MM.1S (cell line): Measurements from ENCODE around the gene SPECC1.

Experiments
- DNase-seq: peaks from one replicate; pipeline ENCODE4 v3.0.0-alpha.2; 2015
- H2AFZ ChIP-seq: fragments of 300-600 bp; sonication (generic); 2 replicates; pipeline ENCODE4 v1.6.0; 2016; ENCODE audit warnings: antibody characterized with exemption, low read length
- H3F3A ChIP-seq: fragments of 300-600 bp; sonication (generic); 2 replicates; pipeline ENCODE4 v1.6.1; 2016; ENCODE audit warnings: mild to moderate bottlenecking, antibody characterized with exemption, low read length, moderate library complexity, mixed read lengths; ENCODE audit not compliant: insufficient read depth
- H3K27ac ChIP-seq: fragments of 300-600 bp; sonication (generic); 2 replicates; pipeline ENCODE4 v1.5.1; 2016; ENCODE audit warnings: mild to moderate bottlenecking, low read length
- H3K27me3 ChIP-seq: fragments of 300-600 bp; sonication (generic); replicated peaks from 2 replicates; pipeline ENCODE4 v1.6.0; 2016; ENCODE audit warnings: low read length; ENCODE audit not compliant: insufficient read depth
- H3K36me3 ChIP-seq: fragments of 300-600 bp; sonication (generic); replicated peaks from 2 replicates; pipeline ENCODE4 v1.6.1; 2016; ENCODE audit warnings: mild to moderate bottlenecking, low read length, mixed read lengths; ENCODE audit not compliant: insufficient read depth
- H3K4me1 ChIP-seq: fragments of 300-600 bp; sonication (generic); 2 replicates; pipeline ENCODE4 v1.6.1; 2016; ENCODE audit warnings: low read length, mixed read lengths
- H3K4me2 ChIP-seq: fragments of 300-600 bp; sonication (generic); 2 replicates; pipeline ENCODE4 v1.6.0; 2016; ENCODE audit warnings: low read depth, low read length
- H3K4me3 ChIP-seq: fragments of 300-600 bp; sonication (generic); 2 replicates; pipeline ENCODE4 v1.5.1; 2016; ENCODE audit warnings: low read length, mixed read lengths
- H3K79me2 ChIP-seq: fragments of 300-600 bp; sonication (generic); 2 replicates; pipeline ENCODE4 v1.6.1; 2016; ENCODE audit warnings: mixed run types, low read length, mixed read lengths
- H3K9ac ChIP-seq: fragments of 300-600 bp; sonication (generic); 2 replicates; pipeline ENCODE4 v1.6.1; 2016; ENCODE audit warnings: low read length, mixed read lengths
- H3K9me2 ChIP-seq: fragments of 300-600 bp; sonication (generic); replicated peaks from 2 replicates; pipeline ENCODE4 v1.6.1; 2016; ENCODE audit warnings: mild to moderate bottlenecking, low read length, mixed read lengths; ENCODE audit not compliant: insufficient read depth
- H3K9me3 ChIP-seq: fragments of 300-600 bp; sonication (generic); replicated peaks from 2 replicates; pipeline ENCODE4 v1.6.1; 2016; ENCODE audit warnings: mild to moderate bottlenecking, low read length, mixed read lengths; ENCODE audit not compliant: insufficient read depth
- H4K20me1 ChIP-seq: fragments of 300-600 bp; sonication (generic); 2 replicates; pipeline ENCODE4 v1.6.1; 2016; ENCODE audit warnings: mild to moderate bottlenecking, low read length, moderate library complexity, mixed read lengths; ENCODE audit not compliant: insufficient read depth
- CTCF ChIP-seq: fragments of 300-600 bp; sonication (generic); IDR thresholded peaks from 2 replicates; pipeline ENCODE4 v1.5.1; 2016; ENCODE audit warnings: antibody characterized with exemption, low read length, mixed read lengths
- EZH2 ChIP-seq: fragments of 300-600 bp; sonication (generic); optimal IDR thresholded peaks from 2 replicates; pipeline ENCODE3; 2017; ENCODE audit warnings: low read depth, mild to moderate bottlenecking, antibody characterized with exemption, low read length, mixed read lengths
- EZH2phosphoT487 ChIP-seq: fragments of 300-600 bp; sonication (generic); IDR thresholded peaks from 2 replicates; pipeline ENCODE4 v1.6.1; 2018; ENCODE audit warnings: antibody characterized with exemption, low read length

The SPECC1 gene

GRCh38 chr17:20125724-20126123 is 116.6 kb downstream of the SPECC1 start:
- TF ChIP-seq CTCF (no peak), EZH2 (no peak), EZH2phosphoT487 (no peak)
- Histone ChIP-seq H3K4me3 (no peak overlapping the region), H4K20me1 (no peaks in the 10 kb centered on the region), H3K4me1 (no peaks in the 10 kb centered on the region), H3K79me2 (0 out of 2 replicates have a peak, but pooled peaks cover 12% of the 10 kb centered on the region), H3K9ac (no peak overlapping the region), H3K4me2 (no peak overlapping the region), H3K9me3 (no peaks in the 10 kb centered on the region), H3F3A (no peaks in the 10 kb centered on the region), H3K27ac (no peak overlapping the region), H3K9me2 (no peaks in the 10 kb centered on the region), H3K27me3 (no peaks in the 10 kb centered on the region), H3K36me3 (no peaks in the 10 kb centered on the region), H2AFZ (no peak overlapping the region)
- no peak for DNase-seq

- TF ChIP-seq EZH2phosphoT487 (no peak), EZH2 (no peak), CTCF (no peak)
- Histone ChIP-seq H3K9ac (no peak overlapping the region), H3K4me3 (no peak overlapping the region), H3K27ac (no peak overlapping the region), H3K36me3 (no peaks in the 10 kb centered on the region), H3K4me2 (no peak overlapping the region), H3K79me2 (0 out of 2 replicates have a peak, but pooled peaks cover 1% of the 10 kb centered on the region), H3K27me3 (no peaks in the 10 kb centered on the region), H3K9me3 (no peaks in the 10 kb centered on the region), H2AFZ (no peak overlapping the region), H4K20me1 (no peaks in the 10 kb centered on the region), H3K9me2 (no peaks in the 10 kb centered on the region), H3K4me1 (no peaks in the 10 kb centered on the region), H3F3A (no peaks in the 10 kb centered on the region)
- no peak for DNase-seq
Measured at GRCh38 chr17:20127360-20128035, 118.3 kb downstream of the SPECC1 start.

- H3F3A ChIP-seq: no peaks in the 10 kb centered on the region
- no peaks in the 10 kb centered on the region for H3K27me3 ChIP-seq
- no peaks in the 10 kb centered on the region for H4K20me1 ChIP-seq
- no peak overlapping the region for H3K9ac ChIP-seq
- no peak overlapping the region for H2AFZ ChIP-seq
- H3K27ac ChIP-seq: no peak overlapping the region
- H3K4me3 ChIP-seq: no peak overlapping the region
- H3K9me3 ChIP-seq: no peaks in the 10 kb centered on the region
- H3K4me2 ChIP-seq: no peak overlapping the region
- H3K4me1 ChIP-seq: no peaks in the 10 kb centered on the region
- no peaks in the 10 kb centered on the region for H3K79me2 ChIP-seq
- H3K9me2 ChIP-seq: no peaks in the 10 kb centered on the region
- DNase-seq: no peak
- no peaks in the 10 kb centered on the region for H3K36me3 ChIP-seq
- TF ChIP-seq EZH2 (no peak), EZH2phosphoT487 (no peak), CTCF (no peak)
Measured at GRCh38 chr17:20128036-20128667, 119.0 kb downstream of the SPECC1 start.
